DOHH2 (cell line): ENCODE data around the gene EN1.

Experiments
- CTCF ChIP-seq: fragments of 200-600 bp; sonication (generic); IDR thresholded peaks from one replicate; pipeline ENCODE4 v1.5.1; 2014; ENCODE audit warnings: antibody characterized with exemption, mild to moderate bottlenecking, low read depth, low read length; ENCODE audit not compliant: poor library complexity, severe bottlenecking
- EZH2phosphoT487 ChIP-seq: fragments of 200-600 bp; sonication (generic); IDR thresholded peaks from 2 replicates; pipeline ENCODE4 v1.6.1; 2017; ENCODE audit warnings: borderline replicate concordance, mild to moderate bottlenecking, antibody characterized with exemption, low read length, moderate library complexity, mixed read lengths

GRCh38 chr2:118800736-118801135, 46.7 kb downstream of the EN1 start:
- no peak for TF ChIP-seq CTCF
- no peak for TF ChIP-seq EZH2phosphoT487
